HL-60 (cell line): Measurements from ENCODE around the gene NUB1.

ENCODE experiments used
- DNase-seq, 2 experiments: peaks; one replicate each; pipeline ENCODE4 v3.0.0-alpha.2; 2010 to 2020; ENCODE audit warnings: low read depth in 1 of 2, low spot score in 1 of 2
- H3K27ac ChIP-seq: fragments of 250-450 bp; sonication (Bioruptor Pico); replicated peaks from 2 replicates; pipeline ENCODE4 v1.5.1; 2020; ENCODE audit warnings: mild to moderate bottlenecking, moderate library complexity
- H3K27me3 ChIP-seq: fragments of 250-450 bp; sonication (Bioruptor Pico); 2 replicates; pipeline ENCODE4 v1.5.1; 2021; ENCODE audit warnings: mild to moderate bottlenecking, moderate library complexity; ENCODE audit not compliant: insufficient read depth, poor library complexity, severe bottlenecking
- H3K4me3 ChIP-seq: replicated peaks from 2 replicates; pipeline ENCODE4 v1.5.1; 2011; ENCODE audit warnings: mild to moderate bottlenecking, control low read depth, low read length; ENCODE audit not compliant: insufficient read depth
- CTCF ChIP-seq: IDR thresholded peaks from one replicate; pipeline ENCODE4 v1.5.1; 2011; ENCODE audit warnings: low read length, control low read depth, inconsistent platforms; ENCODE audit not compliant: insufficient read depth
- GABPA ChIP-seq: IDR thresholded peaks from 2 replicates; pipeline ENCODE4 v1.6.1; 2012; ENCODE audit warnings: low read depth
- POLR2AphosphoS5 ChIP-seq: IDR thresholded peaks from 2 replicates; pipeline ENCODE4 v1.6.1; 2012; ENCODE audit warnings: low read depth
- REST ChIP-seq: IDR thresholded peaks from 2 replicates; pipeline ENCODE4 v1.6.1; 2012; ENCODE audit warnings: low read depth; ENCODE audit not compliant: insufficient replicate concordance
- SPI1 ChIP-seq: IDR thresholded peaks from 2 replicates; pipeline ENCODE4 v1.6.1; 2012; ENCODE audit warnings: low read depth, mild to moderate bottlenecking, borderline replicate concordance

NUB1 gene

GRCh38 chr7:151311294-151311864 is 30.2 kb upstream of the NUB1 start:
- peak; percentile 51 to 70 for DNase-seq
- TF ChIP-seq REST = no peak
- peak; percentile 41 for TF ChIP-seq CTCF
- no peak for TF ChIP-seq POLR2AphosphoS5
- no peak for TF ChIP-seq GABPA
- H3K27me3 ChIP-seq = no peaks in the 10 kb centered on the region
- no peak overlapping the region for H3K4me3 ChIP-seq
- H3K27ac ChIP-seq = no peak overlapping the region

- TF ChIP-seq GABPA = no peak
- no peak for TF ChIP-seq REST
- no peak for TF ChIP-seq CTCF
- TF ChIP-seq SPI1 = no peak
- TF ChIP-seq POLR2AphosphoS5 = no peak
- H3K27ac ChIP-seq = no peak overlapping the region
- H3K27me3 ChIP-seq = no peaks in the 10 kb centered on the region
- no peak overlapping the region for H3K4me3 ChIP-seq
- no peak for DNase-seq
These were observed 29.3 kb upstream of the NUB1 start for GRCh38 chr7:151312356-151312755.

GRCh38 chr7:151312831-151313809 is 28.5 kb upstream of the NUB1 start:
- no peak for DNase-seq
- Histone ChIP-seq H3K27me3 (no peaks in the 10 kb centered on the region), H3K27ac (no peak overlapping the region), H3K4me3 (no peak overlapping the region)
- TF ChIP-seq CTCF (no peak), REST (no peak), SPI1 (no peak), GABPA (no peak), POLR2AphosphoS5 (no peak)
